ENCODE measurements around the gene AQP6.
A peak's percentile ranks its signal among the peaks of the same experiment; 100 is the strongest.

The AQP6 gene

DNA sequence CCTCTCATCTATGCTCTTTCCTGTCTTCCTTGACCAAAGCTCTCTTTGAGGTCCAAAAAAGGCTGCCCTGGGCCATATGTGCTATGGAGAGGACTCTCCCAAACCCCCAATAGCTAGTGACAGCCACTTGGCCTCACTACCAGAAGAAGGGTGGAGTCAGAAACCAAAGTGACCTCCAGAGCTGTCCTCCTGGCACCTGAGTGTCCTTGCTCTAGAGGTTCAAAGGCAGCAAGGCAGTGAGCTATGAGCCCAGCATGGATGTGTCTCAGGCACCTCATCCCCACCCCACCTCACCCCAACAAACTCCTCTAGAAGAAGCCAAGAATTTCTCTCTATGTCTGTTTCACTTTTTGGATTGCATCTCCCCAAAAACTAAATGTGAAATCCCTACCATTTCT is 15.2 kb upstream of the AQP6 start:
- Histone ChIP-seq H3K36me3 (replicated peaks in 1 of 2; ENCODE audit: control insufficient read depth in 2 of 2, insufficient read depth in 2 of 2, low read length in 2 of 2) (no peaks in the 10 kb centered on the region), H2BK12ac (ENCODE audit: low read length) (no peak overlapping the region), H2BK120ac (ENCODE audit: low read depth, low read length) (no peak overlapping the region), H3K4me1 (ENCODE audit: control insufficient read depth in 2 of 2, insufficient read depth in 1 of 2, low read depth in 1 of 2, low read length in 2 of 2) (peaks cover 16 to 20% of the 10 kb centered on the region in 2 donors), H3K4ac (ENCODE audit: low read length) (no peak overlapping the region), H2AFZ (ENCODE audit: low read length) (no peak overlapping the region), H4K8ac (ENCODE audit: low read depth, low read length) (no peak overlapping the region), H3K9ac (ENCODE audit: low read depth, low read length, poor library complexity) (no peak overlapping the region), H3K4me2 (ENCODE audit: insufficient read depth, low read length, poor library complexity, severe bottlenecking) (no peak overlapping the region), H2BK5ac (ENCODE audit: low read length) (no peak overlapping the region), H4K91ac (ENCODE audit: low read depth, low read length, poor library complexity) (no peak overlapping the region), H3K23ac (ENCODE audit: low read depth, low read length, poor library complexity) (no peak overlapping the region), H3K14ac (ENCODE audit: low read length) (no peak overlapping the region), H3K79me1 (ENCODE audit: low read depth, low read length) (no peaks in the 10 kb centered on the region), H3K9me3 (replicated peaks in 1 of 2; ENCODE audit: control insufficient read depth in 2 of 2, insufficient read depth in 1 of 2, low read depth in 1 of 2, low read length in 2 of 2) (no peaks in the 10 kb centered on the region), H2AK5ac (ENCODE audit: low read depth, low read length) (no peak overlapping the region), H3K27ac (replicated peaks; ENCODE audit: low read length) (no peak overlapping the region), H2BK15ac (ENCODE audit: low read length) (no peak overlapping the region), H3K18ac (ENCODE audit: low read length) (no peak overlapping the region), H3K4me3 (ENCODE audit: low read length in 2 of 2) (no peak overlapping the region), H3K27me3 (ENCODE audit: control insufficient read depth in 3 of 3, insufficient read depth in 3 of 3, low read depth in 1 of 3, low read length in 3 of 3) (peaks cover 8 to 50% (median 10%) of the 10 kb centered on the region in 3 experiments)
- DNase-seq (ENCODE audit: low spot score): no peak

DNA sequence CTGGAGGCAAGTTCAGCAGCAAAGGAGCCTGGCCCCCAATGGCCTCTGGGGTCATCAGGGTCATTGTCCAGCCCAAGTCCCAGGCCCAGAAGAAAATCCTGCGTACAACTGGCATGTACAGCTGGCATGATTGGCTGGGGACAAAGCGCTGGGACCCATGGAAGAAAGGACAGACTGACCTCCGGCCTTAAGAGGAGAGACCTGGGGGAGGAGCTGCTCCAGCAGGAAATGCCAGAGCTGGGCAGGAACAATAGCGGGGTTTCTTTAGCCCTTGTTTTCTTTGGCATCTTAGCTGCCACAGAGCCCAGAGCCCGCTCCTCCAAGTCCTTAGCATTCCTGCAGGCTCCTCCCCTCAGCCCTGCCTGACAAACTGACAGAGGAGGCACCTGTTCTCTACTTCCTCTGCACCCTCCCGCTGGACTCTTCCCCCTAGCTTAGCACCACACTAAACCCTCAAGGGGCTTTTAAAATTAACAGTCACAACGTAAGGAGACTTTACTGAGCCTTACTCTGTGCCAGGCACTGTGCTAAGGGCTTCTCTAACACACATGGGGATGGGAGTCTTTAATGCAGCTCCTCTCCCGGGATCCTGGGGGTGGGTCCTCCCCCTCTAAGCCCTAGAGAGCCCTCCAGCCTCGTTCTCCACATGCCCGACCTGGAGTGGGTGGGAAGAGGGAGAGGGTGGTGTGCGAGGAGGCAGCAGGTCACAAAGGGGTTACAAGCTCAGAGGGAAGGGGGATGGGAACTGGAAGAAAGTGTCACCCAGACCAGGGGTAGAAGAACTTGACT is 12.9 kb upstream of the AQP6 start:
- no peak overlapping the region for H2AK5ac ChIP-seq (ENCODE audit: low read depth, low read length)
- no peak overlapping the region for H3K23ac ChIP-seq (ENCODE audit: low read depth, low read length, poor library complexity)
- H3K79me1 ChIP-seq (ENCODE audit: low read depth, low read length): no peaks in the 10 kb centered on the region
- peak overlapping the region; percentile 14 for H3K4me2 ChIP-seq (ENCODE audit: insufficient read depth, low read length, poor library complexity, severe bottlenecking)
- no peaks in the 10 kb centered on the region for H3K9me3 ChIP-seq (replicated peaks in 1 of 2; ENCODE audit: control insufficient read depth in 2 of 2, insufficient read depth in 1 of 2, low read depth in 1 of 2, low read length in 2 of 2)
- H2BK5ac ChIP-seq (ENCODE audit: low read length): no peak overlapping the region
- H4K8ac ChIP-seq (ENCODE audit: low read depth, low read length): no peak overlapping the region
- peak overlapping the region; percentile 63 for H2AFZ ChIP-seq (ENCODE audit: low read length)
- WGBS, 2 donors (ENCODE audit: extremely low coverage in 2 of 2, insufficient read length in 2 of 2, insufficient replicate concordance in 1 of 2): no CpG with 5 or more reads among the region's 11 CpGs
- no peak overlapping the region for H2BK12ac ChIP-seq (ENCODE audit: low read length)
- peak overlapping the region; percentile 10 for H3K14ac ChIP-seq (ENCODE audit: low read length)
- peaks cover 8 to 52% (median 14%) of the 10 kb centered on the region in 3 experiments for H3K27me3 ChIP-seq (ENCODE audit: control insufficient read depth in 3 of 3, insufficient read depth in 3 of 3, low read depth in 1 of 3, low read length in 3 of 3)
- H3K4ac ChIP-seq (ENCODE audit: low read length): no peak overlapping the region
- DNase-seq (ENCODE audit: low spot score): peak; percentile 60
- H3K36me3 ChIP-seq (replicated peaks in 1 of 2; ENCODE audit: control insufficient read depth in 2 of 2, insufficient read depth in 2 of 2, low read length in 2 of 2): no peaks in the 10 kb centered on the region
- no peak overlapping the region for H2BK15ac ChIP-seq (ENCODE audit: low read length)
- no peak overlapping the region for H3K4me3 ChIP-seq (ENCODE audit: low read length in 2 of 2)
- H3K4me1 ChIP-seq (ENCODE audit: control insufficient read depth in 2 of 2, insufficient read depth in 1 of 2, low read depth in 1 of 2, low read length in 2 of 2): peaks cover 19 to 24% of the 10 kb centered on the region in 2 donors
- H2BK120ac ChIP-seq (ENCODE audit: low read depth, low read length): no peak overlapping the region
- peak overlapping the region; percentile 74 for H3K9ac ChIP-seq (ENCODE audit: low read depth, low read length, poor library complexity)
- H4K91ac ChIP-seq (ENCODE audit: low read depth, low read length, poor library complexity): no peak overlapping the region
- peak overlapping the region; percentile 72 for H3K18ac ChIP-seq (ENCODE audit: low read length)
- H3K27ac ChIP-seq (replicated peaks; ENCODE audit: low read length): no peak overlapping the region

DNA sequence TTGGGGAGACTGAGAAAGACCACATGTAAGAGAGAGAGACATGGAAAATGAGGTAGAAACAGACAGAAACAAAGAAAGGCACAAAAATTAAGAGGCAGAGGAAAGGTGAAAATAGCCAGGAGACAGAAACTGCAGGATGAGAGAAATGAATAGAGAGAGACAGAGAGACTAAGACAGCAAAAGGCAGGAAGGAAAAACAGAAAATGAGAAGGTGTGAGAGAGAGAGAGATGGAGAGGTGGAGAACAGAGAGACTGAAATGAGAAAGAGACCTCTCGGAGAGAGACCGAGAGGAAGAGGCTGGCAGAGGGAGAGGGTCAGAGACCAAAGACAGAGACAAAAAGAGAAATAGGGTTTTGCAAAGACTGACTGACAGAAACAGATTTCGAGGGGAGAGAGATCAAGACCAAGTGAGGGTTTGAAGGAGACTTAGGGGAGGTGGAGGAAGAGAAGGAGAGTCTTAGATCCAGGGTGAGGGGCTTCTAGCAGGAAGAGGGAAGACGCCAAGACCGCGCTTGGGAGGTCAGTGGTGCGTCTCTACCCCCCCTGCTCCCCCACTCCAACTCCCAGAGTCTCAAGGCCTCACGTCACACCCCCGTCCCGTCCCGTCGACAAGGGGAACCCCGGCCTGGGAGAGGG is 12.2 kb upstream of the AQP6 start:
- H2BK5ac ChIP-seq (ENCODE audit: low read length): peak overlapping the region; percentile 78
- no peaks in the 10 kb centered on the region for H3K9me3 ChIP-seq (replicated peaks in 1 of 2; ENCODE audit: control insufficient read depth in 2 of 2, insufficient read depth in 1 of 2, low read depth in 1 of 2, low read length in 2 of 2)
- no peak for DNase-seq (ENCODE audit: low spot score)
- peak overlapping the region; percentile 80 for H2AK5ac ChIP-seq (ENCODE audit: low read depth, low read length)
- no peak overlapping the region for H4K91ac ChIP-seq (ENCODE audit: low read depth, low read length, poor library complexity)
- H3K14ac ChIP-seq (ENCODE audit: low read length): peak overlapping the region; percentile 17
- no peak overlapping the region for H3K4ac ChIP-seq (ENCODE audit: low read length)
- H2BK120ac ChIP-seq (ENCODE audit: low read depth, low read length): no peak overlapping the region
- H3K9ac ChIP-seq (ENCODE audit: low read depth, low read length, poor library complexity): no peak overlapping the region
- H2BK15ac ChIP-seq (ENCODE audit: low read length): no peak overlapping the region
- no peak overlapping the region for H3K4me3 ChIP-seq (ENCODE audit: low read length in 2 of 2)
- no peaks in the 10 kb centered on the region for H3K36me3 ChIP-seq (replicated peaks in 1 of 2; ENCODE audit: control insufficient read depth in 2 of 2, insufficient read depth in 2 of 2, low read length in 2 of 2)
- peaks cover 22 to 24% of the 10 kb centered on the region in 2 donors for H3K4me1 ChIP-seq (ENCODE audit: control insufficient read depth in 2 of 2, insufficient read depth in 1 of 2, low read depth in 1 of 2, low read length in 2 of 2)
- peak overlapping the region; percentile 87 for H3K18ac ChIP-seq (ENCODE audit: low read length)
- H2BK12ac ChIP-seq (ENCODE audit: low read length): no peak overlapping the region
- H3K27ac ChIP-seq (replicated peaks; ENCODE audit: low read length): no peak overlapping the region
- no peaks in the 10 kb centered on the region for H3K79me1 ChIP-seq (ENCODE audit: low read depth, low read length)
- H3K27me3 ChIP-seq (ENCODE audit: control insufficient read depth in 3 of 3, insufficient read depth in 3 of 3, low read depth in 1 of 3, low read length in 3 of 3): peaks cover 8 to 45% (median 14%) of the 10 kb centered on the region in 3 experiments
- H3K4me2 ChIP-seq (ENCODE audit: insufficient read depth, low read length, poor library complexity, severe bottlenecking): no peak overlapping the region
- WGBS, 2 donors (ENCODE audit: extremely low coverage in 2 of 2, insufficient read length in 2 of 2, insufficient replicate concordance in 1 of 2): no CpG with 5 or more reads among the region's 13 CpGs
- H3K23ac ChIP-seq (ENCODE audit: low read depth, low read length, poor library complexity): no peak overlapping the region
- no peak overlapping the region for H4K8ac ChIP-seq (ENCODE audit: low read depth, low read length)
- peak overlapping the region; percentile 63 for H2AFZ ChIP-seq (ENCODE audit: low read length)

DNA sequence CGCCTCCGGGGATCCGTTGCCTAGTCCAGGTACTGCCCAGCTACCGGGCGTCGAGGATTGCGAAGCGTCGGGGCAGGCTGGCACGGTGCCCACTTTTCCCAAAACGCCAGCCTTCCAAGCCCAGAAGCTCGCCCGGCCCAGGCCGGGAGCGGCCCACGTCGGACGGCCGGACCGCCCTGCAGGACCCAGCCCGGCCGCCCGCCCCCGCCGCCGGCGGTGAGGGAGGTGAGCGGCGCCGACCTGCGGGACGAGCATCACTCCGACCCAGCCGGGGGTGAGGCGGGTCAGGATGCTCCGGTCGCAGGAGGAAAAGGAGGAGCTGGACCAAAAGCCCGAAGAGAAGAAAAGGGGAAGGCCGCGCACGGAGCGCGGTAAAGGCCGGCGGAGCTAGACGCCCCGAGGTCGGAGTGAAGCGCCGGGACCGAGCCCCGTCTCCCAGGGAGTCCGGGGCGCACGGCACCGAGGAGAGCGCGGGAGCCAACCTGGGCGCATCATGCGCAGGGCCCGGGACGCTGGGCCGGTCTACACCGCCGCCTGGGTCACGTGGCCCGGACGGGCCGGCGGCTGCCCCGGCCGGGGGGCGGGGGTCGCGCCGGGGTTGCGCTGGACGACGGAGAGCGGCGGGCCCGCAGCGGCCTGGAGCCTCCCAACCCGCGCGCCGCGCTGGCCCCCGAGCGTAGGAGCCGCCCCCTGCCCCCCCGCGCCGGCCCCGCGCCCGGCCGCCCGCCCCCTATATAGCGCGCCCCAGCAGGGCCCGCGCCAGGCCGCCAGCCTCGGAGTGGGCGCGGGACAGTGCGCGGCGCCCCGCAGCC is 11.4 kb upstream of the AQP6 start, which contains the start of gene AQP5:
TSS of gene AQP5 (plus strand) at position 762 of the 812 bp plus-strand sequence. CDS start 146 bp downstream, outside the sequence.
- Histone ChIP-seq H3K23ac (ENCODE audit: low read depth, low read length, poor library complexity) (peak within 1 kb of the TSS; percentile 80), H3K4me3 (ENCODE audit: low read length in 2 of 2) (peak within 1 kb of the TSS in 1 of 2 donors; percentile 72), H3K4ac (ENCODE audit: low read length) (no peak within 1 kb of the TSS), H3K9ac (ENCODE audit: low read depth, low read length, poor library complexity) (no peak within 1 kb of the TSS), H2BK12ac (ENCODE audit: low read length) (no peak within 1 kb of the TSS), H2BK5ac (ENCODE audit: low read length) (peak within 1 kb of the TSS; percentile 78), H4K91ac (ENCODE audit: low read depth, low read length, poor library complexity) (no peak within 1 kb of the TSS), H3K4me2 (ENCODE audit: insufficient read depth, low read length, poor library complexity, severe bottlenecking) (peak within 1 kb of the TSS; percentile 61), H2BK120ac (ENCODE audit: low read depth, low read length) (no peak within 1 kb of the TSS), H3K14ac (ENCODE audit: low read length) (peak within 1 kb of the TSS; percentile 17), H3K18ac (ENCODE audit: low read length) (peak within 1 kb of the TSS; percentile 87), H3K4me1 (ENCODE audit: control insufficient read depth in 2 of 2, insufficient read depth in 1 of 2, low read depth in 1 of 2, low read length in 2 of 2) (peaks cover 21 to 24% of the 10 kb centered on the region in 2 donors), H2AK5ac (ENCODE audit: low read depth, low read length) (peak within 1 kb of the TSS; percentile 80), H3K79me1 (ENCODE audit: low read depth, low read length) (no peaks in the 10 kb centered on the region), H3K9me3 (replicated peaks in 1 of 2; ENCODE audit: control insufficient read depth in 2 of 2, insufficient read depth in 1 of 2, low read depth in 1 of 2, low read length in 2 of 2) (no peaks in the 10 kb centered on the region), H3K27ac (replicated peaks; ENCODE audit: low read length) (no peak within 1 kb of the TSS), H2AFZ (ENCODE audit: low read length) (no peak within 1 kb of the TSS), H3K36me3 (replicated peaks in 1 of 2; ENCODE audit: control insufficient read depth in 2 of 2, insufficient read depth in 2 of 2, low read length in 2 of 2) (no peaks in the 10 kb centered on the region), H4K8ac (ENCODE audit: low read depth, low read length) (no peak within 1 kb of the TSS), H3K27me3 (ENCODE audit: control insufficient read depth in 3 of 3, insufficient read depth in 3 of 3, low read depth in 1 of 3, low read length in 3 of 3) (peaks cover 8 to 38% (median 18%) of the 10 kb centered on the region in 3 experiments), H2BK15ac (ENCODE audit: low read length) (no peak within 1 kb of the TSS)
- DNase-seq (ENCODE audit: low spot score): no peak
- no CpG with 5 or more reads among the region's 111 CpGs for WGBS, 2 donors (ENCODE audit: extremely low coverage in 2 of 2, insufficient read length in 2 of 2, insufficient replicate concordance in 1 of 2)

All from neuronal stem cell (in vitro differentiated cells).